Fibroblast of lung (primary cell): ENCODE measurements around the gene RIPOR2.

Source experiments
- EZH2 ChIP-seq: IDR thresholded peaks from 2 replicates; pipeline ENCODE4 v1.5.1; 2012; ENCODE audit warnings: low read length, control low read depth, mild to moderate bottlenecking; ENCODE audit errors: missing control alignments
- TF ChIP-seq, protein P1 (sequence below), 2 donors: IDR thresholded peaks in 1 of 2; conservative IDR thresholded peaks in 1 of 2; 1 replicate in 1 of 2; 2 replicates in 1 of 2; pipeline ENCODE4 v1.5.1; 2011 to 2012; ENCODE audit warnings: low read length in 2 of 2, control low read depth in 1 of 2, inconsistent platforms in 1 of 2, low read depth in 1 of 2, mild to moderate bottlenecking in 1 of 2

DNA sequence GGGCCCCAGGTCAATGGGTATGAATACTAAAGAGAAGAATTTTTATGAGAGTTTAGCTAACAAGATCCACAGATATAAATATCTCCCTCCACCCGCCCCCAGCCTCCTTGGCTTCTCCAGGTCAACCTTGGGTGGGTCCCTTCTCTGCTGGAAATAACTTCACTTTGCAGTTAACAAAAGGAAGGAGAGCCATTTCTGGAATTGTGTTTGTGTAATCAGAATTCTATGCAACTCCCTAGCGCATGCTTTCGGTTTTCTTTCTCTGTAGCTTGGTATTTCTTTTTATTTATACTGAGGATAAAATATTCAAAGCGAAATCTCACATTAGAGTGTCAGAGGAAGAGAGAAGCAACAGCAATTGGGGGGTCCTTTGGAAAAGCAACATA lies 27.1 kb downstream of the RIPOR2 start:
- TF ChIP-seq, protein P1, sequence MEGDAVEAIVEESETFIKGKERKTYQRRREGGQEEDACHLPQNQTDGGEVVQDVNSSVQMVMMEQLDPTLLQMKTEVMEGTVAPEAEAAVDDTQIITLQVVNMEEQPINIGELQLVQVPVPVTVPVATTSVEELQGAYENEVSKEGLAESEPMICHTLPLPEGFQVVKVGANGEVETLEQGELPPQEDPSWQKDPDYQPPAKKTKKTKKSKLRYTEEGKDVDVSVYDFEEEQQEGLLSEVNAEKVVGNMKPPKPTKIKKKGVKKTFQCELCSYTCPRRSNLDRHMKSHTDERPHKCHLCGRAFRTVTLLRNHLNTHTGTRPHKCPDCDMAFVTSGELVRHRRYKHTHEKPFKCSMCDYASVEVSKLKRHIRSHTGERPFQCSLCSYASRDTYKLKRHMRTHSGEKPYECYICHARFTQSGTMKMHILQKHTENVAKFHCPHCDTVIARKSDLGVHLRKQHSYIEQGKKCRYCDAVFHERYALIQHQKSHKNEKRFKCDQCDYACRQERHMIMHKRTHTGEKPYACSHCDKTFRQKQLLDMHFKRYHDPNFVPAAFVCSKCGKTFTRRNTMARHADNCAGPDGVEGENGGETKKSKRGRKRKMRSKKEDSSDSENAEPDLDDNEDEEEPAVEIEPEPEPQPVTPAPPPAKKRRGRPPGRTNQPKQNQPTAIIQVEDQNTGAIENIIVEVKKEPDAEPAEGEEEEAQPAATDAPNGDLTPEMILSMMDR (conservative IDR thresholded peaks at IDR 0.05 in 1 of 2, IDR thresholded peaks at IDR 0.05 in 1 of 2; ENCODE audit: low read depth in 1 of 2, low read length in 2 of 2): no peak
- no peak for TF ChIP-seq EZH2
